Measurements from ENCODE around the gene PCDHB13.

PCDHB13 gene

DNA sequence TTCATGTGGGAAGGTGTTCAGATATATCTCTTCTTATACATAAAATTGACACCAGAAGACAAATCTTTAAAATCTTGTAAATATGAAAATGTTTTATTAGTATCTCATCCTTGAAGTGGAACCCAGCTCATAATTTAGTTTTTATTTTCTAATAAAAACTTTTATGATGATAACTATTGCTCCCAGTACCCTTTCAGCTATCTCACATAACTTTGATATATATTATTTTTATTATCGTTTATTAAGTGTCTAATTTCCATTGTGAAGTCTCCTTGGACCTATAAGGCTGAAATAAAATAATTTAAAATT lies 47.5 kb downstream of the PCDHB13 start:
- Histone ChIP-seq H3K4me3 (ENCODE audit: low read depth, low read length) (no peak overlapping the region), H3K36me3 (no peaks in the 10 kb centered on the region), H3K27me3 (no peaks in the 10 kb centered on the region), H3K4me1 (no peaks in the 10 kb centered on the region), H3K9me3 (peaks cover 17% of the 10 kb centered on the region)
- DNase-seq = no peak
- TF ChIP-seq, protein P1, sequence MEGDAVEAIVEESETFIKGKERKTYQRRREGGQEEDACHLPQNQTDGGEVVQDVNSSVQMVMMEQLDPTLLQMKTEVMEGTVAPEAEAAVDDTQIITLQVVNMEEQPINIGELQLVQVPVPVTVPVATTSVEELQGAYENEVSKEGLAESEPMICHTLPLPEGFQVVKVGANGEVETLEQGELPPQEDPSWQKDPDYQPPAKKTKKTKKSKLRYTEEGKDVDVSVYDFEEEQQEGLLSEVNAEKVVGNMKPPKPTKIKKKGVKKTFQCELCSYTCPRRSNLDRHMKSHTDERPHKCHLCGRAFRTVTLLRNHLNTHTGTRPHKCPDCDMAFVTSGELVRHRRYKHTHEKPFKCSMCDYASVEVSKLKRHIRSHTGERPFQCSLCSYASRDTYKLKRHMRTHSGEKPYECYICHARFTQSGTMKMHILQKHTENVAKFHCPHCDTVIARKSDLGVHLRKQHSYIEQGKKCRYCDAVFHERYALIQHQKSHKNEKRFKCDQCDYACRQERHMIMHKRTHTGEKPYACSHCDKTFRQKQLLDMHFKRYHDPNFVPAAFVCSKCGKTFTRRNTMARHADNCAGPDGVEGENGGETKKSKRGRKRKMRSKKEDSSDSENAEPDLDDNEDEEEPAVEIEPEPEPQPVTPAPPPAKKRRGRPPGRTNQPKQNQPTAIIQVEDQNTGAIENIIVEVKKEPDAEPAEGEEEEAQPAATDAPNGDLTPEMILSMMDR (IDR thresholded peaks at IDR 0.05; ENCODE audit: low read depth, low read length) = no peak
